ENCODE measurements around the gene PIAS1.
"Not testable (repeated sequence)": the region's sequence is repeated elsewhere in the genome, so short reads cannot be mapped to it uniquely, and the experiment has no call there.

The PIAS1 gene

GRCh38 chr15:68034719-68035293, 19.3 kb upstream of the PIAS1 start:
- DNase-seq (ENCODE audit: low read depth in 2 of 2), result no peak

- DNase-seq (ENCODE audit: low read depth in 2 of 2), result no peak
Measured at GRCh38 chr15:68038246-68038645, 15.9 kb upstream of the PIAS1 start.

DNA sequence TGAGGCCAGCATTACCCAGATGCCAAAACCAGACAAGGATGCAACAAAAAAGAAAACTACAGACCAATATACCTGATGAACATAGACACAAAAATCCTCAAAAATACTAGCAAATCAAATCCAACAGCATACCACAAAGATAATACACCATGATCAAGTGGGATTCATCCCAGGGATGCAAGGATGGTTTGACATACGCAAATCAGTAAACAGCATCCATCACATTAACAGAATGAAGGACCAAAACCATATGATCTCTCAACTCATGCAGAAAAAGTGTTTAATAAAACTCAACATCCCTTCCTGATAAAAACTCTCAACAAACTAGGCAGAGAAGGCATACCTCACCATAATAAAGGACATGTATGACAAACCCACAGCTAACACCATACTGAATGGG, 14.0 kb upstream of the PIAS1 start:
- DNase-seq (ENCODE audit: low read depth in 2 of 2), result no peak

- DNase-seq (ENCODE audit: low read depth in 2 of 2), result no peak
Measured at GRCh38 chr15:68042156-68042854, 11.8 kb upstream of the PIAS1 start.

GRCh38 chr15:68042855-68043222, 11.3 kb upstream of the PIAS1 start:
- no peak for DNase-seq (ENCODE audit: low read depth in 2 of 2)

DNA sequence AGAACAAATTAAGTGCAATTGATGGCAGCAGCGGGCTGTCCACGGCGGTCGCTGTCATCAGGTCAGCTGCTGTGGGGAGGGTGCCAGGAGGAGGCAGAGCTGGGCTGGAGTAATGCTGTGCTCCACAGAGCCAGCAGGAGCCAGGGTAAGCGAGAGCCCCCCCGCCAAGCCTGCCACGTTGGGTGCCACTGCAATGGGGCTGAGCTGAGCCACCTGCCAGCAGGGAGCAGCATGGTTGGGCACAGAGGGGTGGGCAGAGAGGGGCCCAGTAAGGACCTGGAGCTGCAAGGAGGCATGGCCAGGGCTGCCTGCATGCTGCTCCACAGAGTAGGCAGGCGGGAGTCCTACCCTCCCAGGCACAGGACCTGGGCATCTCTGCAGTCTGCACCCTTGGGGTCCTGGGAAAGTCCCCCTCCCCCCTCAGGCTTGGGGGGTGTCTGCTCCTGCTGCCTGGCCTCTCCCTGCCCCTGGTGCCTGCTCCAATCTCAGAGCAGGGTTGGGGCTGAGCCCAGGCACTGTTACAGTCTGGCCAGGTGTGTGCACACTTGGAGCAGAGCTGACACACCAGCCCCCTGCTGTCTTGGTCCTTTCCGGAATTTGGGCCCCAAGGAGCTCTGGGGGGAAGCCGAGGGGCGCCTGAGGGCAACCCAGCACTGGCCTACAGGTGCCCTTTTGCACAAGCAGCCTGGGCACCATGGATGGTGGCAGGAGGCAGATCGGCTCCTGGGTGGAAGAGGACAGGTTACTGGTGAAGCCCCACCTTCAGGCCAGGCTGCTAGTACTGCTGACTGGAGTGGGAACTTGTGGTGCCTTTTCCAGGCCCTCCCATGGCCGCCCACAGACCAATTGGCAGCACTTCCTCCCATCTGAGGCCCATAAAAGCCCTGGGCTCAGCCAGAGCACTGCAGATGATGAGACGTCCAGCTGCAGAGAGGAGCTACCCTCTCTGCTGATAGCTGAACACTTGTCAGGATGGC, 8.5 kb upstream of the PIAS1 start:
- DNase-seq (ENCODE audit: low read depth in 2 of 2), result no peak

DNA sequence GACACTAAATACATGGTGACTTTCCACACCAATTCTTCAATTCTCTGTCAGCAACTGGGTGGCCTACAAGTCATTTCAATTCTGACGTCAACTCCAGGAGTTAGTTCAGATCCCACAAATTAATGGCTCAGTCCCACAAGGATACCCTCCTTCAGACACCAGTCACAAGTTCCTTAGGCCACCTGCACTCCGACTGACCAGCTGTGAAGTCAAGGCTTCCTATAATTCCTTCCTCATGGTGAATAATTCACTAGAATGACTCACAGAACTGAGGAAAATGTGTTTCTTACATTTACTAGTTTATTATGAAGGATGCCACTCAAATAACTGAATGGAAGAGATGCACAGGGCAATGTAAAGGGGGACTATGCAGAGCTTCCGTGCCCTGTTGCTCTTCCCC, 6.3 kb upstream of the PIAS1 start:
- DNase-seq (ENCODE audit: low read depth in 2 of 2), result no peak

GRCh38 chr15:68051109-68051508, 3.0 kb upstream of the PIAS1 start:
- no peak for DNase-seq (ENCODE audit: low read depth in 2 of 2)

DNA sequence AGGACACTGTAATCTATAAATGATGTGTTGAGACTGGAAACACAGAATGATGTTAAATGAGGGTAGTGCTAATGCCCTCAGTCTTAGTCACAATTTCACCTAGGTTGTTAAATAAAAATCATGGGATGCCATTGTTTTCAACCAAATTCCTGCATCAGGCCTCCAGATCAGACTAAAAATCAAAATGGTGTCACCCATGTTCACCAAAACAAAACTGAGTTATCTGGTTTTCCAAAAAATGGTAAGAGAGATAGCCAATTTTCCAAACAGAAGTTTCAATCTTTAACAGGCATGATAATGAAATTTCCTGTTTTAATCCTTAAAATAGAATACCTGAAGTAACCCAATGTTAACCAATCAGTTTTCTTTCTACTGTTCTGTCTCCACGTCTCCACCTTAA, 2.2 kb upstream of the PIAS1 start:
- no peak for DNase-seq (ENCODE audit: low read depth in 2 of 2)

DNA sequence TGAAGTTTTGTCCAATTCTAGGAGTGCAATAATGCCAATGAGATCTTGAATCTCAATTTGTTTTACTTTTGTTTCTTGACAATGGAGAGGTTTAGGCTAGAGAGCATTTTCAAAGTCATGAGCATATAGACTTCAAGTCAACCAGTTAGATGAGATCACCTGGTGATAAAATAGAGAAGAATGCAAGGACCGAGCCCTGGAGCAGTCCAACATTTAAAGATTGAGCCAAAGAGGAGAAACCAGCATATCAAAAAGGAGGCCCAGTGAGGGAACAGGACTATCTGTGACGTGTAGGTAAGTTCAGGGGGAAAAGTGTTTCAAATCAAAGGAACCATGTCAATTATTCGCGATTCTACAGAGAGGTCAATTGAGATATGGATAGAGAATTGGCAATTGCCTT, 1.7 kb upstream of the PIAS1 start:
- DNase-seq (ENCODE audit: low read depth in 2 of 2), result no peak

DNA sequence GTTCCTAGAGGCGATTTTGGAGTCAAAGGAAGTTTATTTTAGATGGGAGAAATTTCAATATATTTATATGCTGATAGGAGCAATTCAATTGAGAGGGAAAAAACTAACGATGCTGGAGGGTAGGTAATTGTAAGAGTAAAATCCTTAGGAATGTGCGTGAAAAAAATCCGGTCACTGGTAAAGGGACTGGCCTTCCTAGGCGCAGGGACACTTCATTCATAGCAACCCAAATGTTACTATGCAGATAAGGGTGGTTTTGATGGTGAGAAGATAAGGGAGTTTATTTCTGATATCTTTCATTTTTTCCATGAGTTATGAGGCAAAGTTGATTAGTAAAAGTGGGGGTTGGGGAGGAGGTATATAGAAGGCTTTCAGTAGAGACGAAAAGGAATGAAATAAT, 1.1 kb upstream of the PIAS1 start:
- no peak for DNase-seq (ENCODE audit: low read depth in 2 of 2)

GRCh38 chr15:68054628-68055223, 611 bp downstream of the PIAS1 start:
- DNase-seq (ENCODE audit: low read depth in 2 of 2), result peak; percentile 4 to 8

GRCh38 chr15:68055224-68055705, 1.1 kb downstream of the PIAS1 start:
- DNase-seq (ENCODE audit: low read depth in 2 of 2), result peak; percentile 28 to 44

DNA sequence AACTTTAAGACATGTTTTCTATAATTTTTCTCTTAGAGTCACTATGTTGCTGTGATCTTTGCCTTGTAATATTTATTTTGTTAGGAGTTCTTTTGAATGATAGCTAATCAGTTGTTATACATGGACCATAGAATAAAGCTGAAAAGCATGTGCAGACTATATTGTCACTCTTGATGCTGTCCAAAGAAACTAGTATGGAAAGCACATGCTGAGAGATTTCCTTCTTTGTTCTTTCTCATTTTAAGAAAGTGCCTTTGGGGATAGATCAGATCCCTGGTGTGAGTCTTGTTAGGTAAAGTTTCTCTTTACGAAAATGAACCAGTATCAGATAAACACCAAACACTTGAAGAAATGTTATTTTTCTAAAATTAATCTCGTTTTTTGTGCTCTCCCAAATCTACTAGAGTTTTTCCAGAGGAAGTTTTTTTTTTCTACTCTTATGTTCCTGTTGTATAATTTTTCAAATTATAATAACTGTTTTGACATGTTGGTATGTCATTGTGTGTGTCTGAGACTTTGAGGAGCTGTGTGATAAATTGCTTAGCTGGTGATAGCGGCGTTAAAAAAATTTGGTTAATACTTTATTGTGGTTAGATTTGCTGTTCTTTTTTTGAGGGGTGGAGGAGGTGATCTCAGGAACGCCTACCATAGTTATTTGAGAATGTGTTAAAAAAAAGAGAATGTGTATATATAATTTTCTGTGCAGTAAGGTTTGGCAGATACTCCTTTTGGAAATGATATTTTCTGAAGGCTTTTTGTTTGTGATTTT, 2.2 kb downstream of the PIAS1 start:
- no peak for DNase-seq (ENCODE audit: low read depth in 2 of 2)

DNA sequence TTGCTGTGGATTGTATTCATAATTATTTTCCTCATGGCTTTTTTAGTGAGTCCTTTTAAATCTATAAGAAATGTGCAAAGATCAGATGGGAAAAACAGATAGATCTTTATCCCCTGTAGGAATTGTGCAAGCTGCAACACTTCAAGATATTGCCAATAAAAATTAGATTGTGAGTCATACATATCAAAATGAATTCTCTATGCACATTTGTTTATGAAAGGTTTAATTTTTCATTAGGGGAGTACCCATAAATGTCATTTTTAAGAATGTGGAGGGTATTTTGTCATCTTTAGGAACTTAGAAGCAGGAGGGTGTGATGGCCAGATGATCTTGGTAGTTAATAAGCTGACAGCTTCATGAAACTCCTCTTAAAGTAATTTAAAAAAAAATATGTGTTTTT, 2.9 kb downstream of the PIAS1 start:
- DNase-seq (ENCODE audit: low read depth in 2 of 2), result no peak

- no peak for DNase-seq (ENCODE audit: low read depth in 2 of 2)
Measured at GRCh38 chr15:68057758-68058157, 3.6 kb downstream of the PIAS1 start.

- DNase-seq (ENCODE audit: low read depth in 2 of 2), result not testable (repeated sequence)
Measured at GRCh38 chr15:68058970-68059369, 4.9 kb downstream of the PIAS1 start.

- DNase-seq (ENCODE audit: low read depth in 2 of 2), result no peak
Measured at GRCh38 chr15:68059630-68060029, 5.5 kb downstream of the PIAS1 start.

DNA sequence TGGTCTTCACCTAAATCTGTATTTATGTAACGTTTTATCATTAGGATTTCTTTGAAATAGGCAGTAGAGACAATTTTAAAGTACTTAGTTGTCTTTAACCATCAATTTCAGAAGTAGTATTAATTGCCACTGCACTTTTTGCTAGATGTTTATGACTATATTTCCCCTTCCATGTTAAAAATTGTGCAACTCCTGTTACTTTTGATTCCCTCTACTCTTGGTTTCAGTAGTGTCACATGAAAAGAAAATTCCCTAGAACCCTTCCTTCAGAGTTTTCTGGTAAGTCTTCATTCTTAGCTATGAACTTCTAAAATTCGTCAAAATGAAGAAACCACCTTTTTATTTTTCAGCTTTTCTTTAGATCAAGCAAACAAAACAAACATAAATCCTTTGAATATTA, 7.1 kb downstream of the PIAS1 start:
- DNase-seq (ENCODE audit: low read depth in 2 of 2), result no peak

DNA sequence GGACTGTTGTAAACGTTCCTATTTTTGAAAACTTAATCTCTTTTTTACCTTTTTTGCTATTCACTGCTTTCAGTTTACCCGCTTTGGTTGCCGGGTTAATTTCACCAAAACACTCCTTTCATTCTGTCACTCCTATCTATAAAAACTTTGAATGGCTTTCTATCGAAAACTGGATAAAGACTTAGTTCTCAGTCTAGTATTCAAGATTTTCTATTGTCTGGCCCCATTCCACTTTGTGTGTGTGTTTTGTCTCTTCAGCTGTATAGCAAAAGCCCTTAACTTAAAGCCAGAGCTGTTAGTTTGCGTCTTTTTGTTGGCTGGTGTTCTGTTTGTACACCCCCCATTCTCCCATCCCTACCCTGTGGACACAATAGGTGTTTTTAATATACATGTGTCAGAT, 7.5 kb downstream of the PIAS1 start:
- no peak for DNase-seq (ENCODE audit: low read depth in 2 of 2)

DNA sequence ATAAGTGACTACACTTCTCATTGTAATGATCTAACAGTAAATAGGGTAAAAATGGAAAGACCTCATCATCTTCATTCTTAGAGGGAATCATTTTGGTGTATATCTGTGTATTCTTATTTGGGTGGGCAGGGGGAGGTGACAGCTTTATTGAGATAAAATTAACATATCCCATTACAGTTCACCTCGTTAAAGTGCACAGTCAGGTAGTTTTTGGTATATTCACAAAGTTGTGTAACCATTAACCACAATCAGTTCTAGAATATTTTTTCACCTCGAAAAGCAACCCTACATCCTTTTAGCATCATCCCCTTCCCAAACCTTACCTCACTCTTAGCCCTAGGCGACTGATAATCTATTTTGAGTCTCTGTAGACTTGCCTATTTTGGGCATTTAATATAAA, 8.1 kb downstream of the PIAS1 start:
- DNase-seq (ENCODE audit: low read depth in 2 of 2), result no peak

Data from activated CD8-positive, alpha-beta memory T cell treated with anti-CD3 and anti-CD28 coated beads for 4 hours (primary cell).